NCI-H226 (cell line): ENCODE measurements around the gene PDE4B.

Source experiments
- DNase-seq: peaks from one replicate; pipeline ENCODE4 v3.0.0-alpha.2; 2015

Gene PDE4B

GRCh38 chr1:66348776-66349175 lies 556.1 kb downstream of the PDE4B start:
- DNase-seq, result no peak

DNA sequence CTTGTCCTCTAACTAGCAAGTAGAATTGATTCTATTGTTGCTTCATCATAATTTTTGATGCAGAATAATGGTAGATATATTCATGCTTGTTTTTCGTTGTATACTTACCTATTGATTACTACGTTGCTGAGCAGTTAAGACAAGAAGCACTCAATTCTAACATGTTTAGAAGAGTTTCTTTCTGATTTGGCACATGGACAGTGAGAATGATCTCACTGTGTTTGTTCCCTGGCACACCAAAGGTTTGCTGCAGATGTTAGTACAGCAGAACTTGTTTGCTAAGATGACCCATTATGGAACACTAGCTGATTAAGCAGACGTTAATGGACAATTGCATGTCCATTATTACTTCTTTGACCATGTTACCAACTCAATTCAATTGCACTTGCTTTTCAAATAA lies 556.5 kb downstream of the PDE4B start:
- DNase-seq, result no peak

GRCh38 chr1:66350001-66350547 lies 557.4 kb downstream of the PDE4B start:
- no peak for DNase-seq

DNA sequence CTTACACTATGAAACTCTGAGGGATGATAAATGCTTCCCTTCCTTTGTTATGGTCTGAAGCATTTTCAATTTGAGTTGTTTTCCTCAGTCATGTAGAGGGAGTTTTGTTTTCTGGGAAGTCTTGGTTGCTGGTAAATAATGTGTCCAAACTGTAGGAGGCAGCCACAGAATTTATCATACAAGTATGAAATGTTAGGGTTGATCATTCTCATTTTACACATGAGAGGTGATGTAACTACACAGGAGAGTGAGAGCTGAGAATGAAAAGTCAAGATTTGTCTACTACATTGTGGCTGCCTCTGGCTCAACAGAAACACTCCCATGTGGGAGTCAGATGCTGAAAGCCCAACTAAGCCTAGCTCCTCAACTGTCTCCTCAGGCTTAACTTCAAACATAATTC lies 558.8 kb downstream of the PDE4B start:
- peak; percentile 50 for DNase-seq

GRCh38 chr1:66351913-66352312 lies 559.2 kb downstream of the PDE4B start:
- peak; percentile 35 for DNase-seq

DNA sequence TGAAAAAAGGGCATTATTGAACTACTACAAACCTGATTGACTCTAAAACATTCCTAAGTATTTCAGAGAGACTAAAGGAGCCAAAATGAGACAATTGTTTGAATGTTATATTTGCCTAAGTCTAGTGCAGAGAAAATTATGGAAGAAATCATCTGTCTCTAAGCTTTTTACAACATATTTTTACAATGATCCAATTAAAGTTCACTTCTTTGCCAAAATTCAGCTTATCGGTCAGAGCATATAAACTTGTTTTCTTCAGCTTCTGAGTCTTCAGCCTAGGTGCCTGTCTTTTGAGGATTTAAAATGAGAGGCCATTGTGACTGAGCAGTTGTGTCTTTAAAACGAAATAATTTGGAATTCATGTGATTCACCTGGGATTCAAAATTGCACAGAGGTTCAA lies 560.1 kb downstream of the PDE4B start:
- DNase-seq, result no peak

DNA sequence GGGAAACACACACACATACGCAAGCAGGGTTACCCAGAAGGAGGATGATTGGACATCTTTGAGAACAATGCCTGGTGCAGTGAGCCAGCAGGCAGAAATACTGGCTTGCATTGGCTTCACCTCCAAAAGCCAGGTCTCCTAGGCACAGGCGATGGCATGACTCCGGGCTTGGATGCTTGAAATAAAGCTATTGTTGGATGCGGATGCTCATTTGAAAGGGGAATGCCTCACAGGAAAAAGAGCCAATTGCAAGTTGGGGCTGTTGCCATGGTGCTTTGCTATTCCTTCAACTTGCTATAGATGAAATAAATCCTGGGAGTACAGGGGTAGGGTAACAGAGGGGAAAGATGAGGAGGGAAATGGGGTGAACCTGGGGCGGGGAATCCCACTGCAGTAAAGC lies 560.6 kb downstream of the PDE4B start:
- no peak for DNase-seq

- peak; percentile 33 for DNase-seq
Observed at GRCh38 chr1:66354311-66355201, 561.9 kb downstream of the PDE4B start.

DNA sequence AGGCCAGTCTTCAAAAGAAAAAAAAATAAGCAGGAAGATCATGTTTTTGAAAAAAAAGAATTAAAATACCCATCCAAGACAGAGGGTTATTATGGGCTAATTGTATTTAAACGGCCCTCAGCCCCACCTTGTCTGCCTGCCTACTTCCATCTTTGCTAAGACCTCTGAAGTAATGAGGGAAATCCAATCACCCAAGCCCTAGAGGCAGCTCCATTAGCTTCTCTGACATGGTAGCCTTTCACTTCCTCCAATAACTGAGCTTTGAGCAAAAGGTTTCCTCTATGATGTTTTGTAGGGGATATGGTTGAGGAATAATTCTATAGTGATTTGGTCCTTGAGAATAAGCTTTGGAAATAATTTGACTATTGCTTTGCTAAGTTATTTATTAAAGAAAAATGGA lies 563.1 kb downstream of the PDE4B start:
- DNase-seq, result no peak

DNA sequence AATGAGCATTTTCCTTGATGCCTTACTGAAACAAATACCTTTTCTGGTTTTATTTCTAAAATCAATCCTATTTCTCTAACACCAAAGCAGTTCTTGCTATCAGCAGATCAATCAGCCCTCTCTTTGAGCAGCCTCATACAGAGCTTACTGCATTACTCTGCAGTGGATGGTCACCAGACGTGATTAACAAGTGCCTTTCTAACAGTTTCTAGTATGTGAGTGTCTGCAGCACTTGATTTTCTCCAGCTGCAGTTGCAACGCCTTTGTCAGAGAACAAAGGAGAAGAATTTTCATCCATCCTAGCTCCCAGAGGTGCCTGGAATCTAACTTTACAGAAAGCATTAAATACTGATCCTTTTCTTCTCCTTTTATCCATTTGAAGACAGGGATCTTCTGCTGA lies 563.9 kb downstream of the PDE4B start:
- no peak for DNase-seq

- DNase-seq, result no peak
Observed at GRCh38 chr1:66357021-66357420, 564.3 kb downstream of the PDE4B start.

DNA sequence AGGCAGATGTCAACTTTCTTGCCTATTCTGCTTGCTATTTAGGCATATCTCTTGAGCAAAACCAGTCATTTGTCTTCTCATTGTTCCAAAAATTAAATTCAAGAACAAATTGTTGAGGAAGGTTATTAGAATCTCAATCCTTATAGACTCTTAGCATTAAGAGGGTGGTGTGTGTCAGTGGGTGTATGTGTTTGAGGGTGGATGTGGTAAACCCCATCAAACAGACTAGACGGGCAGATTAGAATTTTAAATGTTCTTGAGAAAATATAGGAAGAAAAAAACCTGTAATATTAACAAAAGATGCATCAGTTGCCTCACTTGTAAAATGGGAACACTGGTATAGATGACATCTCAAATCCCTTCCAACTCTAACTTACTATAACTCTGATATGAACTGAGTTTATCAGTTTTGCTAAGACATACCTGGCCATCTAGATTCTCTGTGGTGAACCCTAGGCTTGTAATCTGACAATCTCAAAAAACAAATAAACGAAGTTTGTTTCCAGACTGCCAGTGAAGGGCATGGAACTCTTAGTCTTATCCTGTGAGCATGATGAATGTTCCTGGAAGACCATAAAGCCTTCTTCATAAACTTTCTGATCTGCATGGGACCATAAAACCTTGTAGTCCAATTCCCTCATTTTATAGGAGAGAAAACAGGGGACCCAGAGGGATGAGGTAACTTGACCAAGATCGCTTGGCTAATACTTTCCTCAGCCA lies 564.9 kb downstream of the PDE4B start:
- no peak for DNase-seq

- DNase-seq, result no peak
Observed at GRCh38 chr1:66359269-66359668, 566.6 kb downstream of the PDE4B start.

- no peak for DNase-seq
Observed at GRCh38 chr1:66359815-66360214, 567.1 kb downstream of the PDE4B start.

DNA sequence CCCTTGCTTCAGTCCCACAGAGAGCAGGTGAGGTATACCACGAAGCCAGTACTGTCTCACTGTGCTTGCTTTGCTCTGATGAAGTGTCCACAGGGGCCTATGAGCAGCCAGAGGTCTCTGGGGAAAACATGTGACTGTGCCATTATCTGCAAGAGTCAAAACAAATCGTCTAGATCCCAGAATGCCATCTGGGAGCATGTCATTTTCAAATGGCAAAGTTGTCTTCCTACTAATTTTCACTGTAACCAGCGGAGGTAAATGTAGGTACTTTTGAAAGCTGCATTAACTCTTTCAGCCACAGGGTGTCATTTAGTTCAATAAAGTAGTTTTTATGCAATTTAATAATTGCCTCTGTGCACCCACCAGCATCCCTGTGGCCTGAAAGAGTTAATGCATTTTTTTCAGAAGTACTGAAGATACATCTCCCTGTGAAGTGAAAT lies 567.6 kb downstream of the PDE4B start:
- no peak for DNase-seq

DNA sequence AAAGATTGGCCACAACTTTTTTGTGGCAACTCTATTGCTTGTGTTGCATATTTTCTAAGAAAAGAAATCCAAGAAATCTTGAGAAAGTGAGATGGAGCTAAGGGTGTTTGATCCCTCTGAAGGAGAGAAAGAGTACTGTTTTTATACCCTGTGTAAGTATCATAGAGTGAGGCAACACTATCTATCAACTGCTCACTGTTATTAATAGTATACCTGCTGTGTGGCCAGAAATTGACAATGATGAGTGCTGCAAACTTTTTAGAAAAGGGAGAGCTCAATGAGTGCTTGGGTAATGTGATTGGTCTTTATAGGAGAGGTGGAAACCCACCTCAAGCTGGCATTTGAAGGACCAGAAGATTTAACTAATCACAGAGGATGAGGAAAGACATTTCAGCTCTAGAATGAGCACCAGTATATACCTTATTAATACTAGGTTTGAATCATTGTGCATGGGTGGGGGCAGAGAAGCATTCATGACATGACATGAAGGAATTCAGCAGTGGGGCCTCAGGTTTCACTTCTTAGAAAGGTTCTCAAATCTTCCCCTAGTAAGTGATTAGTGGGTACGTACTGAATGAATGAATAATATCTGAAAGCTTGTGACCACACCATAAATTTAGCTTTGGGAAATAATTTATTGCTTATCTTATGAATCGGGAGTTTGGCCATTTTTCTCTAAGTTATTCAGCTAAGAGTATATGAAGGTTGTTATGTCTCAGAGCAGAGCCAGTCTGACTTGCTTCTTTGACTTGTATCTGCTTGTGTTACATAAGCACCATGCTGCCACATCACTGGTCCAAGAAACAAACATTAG lies 572.1 kb downstream of the PDE4B start:
- peak; percentile 33 for DNase-seq

DNA sequence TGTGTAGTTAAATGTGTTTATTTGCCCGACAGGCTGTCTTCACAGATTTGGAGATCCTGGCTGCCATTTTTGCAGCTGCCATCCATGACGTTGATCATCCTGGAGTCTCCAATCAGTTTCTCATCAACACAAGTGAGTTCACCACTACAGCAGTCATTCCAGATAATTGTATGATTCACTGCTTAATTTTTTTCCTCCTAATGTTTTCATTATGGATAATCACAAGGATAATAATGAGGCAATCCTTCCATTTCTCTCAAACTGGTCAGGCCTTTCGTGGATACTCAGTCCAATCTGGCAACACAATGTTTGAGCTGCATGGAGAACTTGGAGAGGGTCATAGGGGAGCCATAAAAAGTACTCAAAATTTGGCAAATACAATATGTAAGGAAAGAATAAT lies 572.9 kb downstream of the PDE4B start:
- DNase-seq, result no peak

DNA sequence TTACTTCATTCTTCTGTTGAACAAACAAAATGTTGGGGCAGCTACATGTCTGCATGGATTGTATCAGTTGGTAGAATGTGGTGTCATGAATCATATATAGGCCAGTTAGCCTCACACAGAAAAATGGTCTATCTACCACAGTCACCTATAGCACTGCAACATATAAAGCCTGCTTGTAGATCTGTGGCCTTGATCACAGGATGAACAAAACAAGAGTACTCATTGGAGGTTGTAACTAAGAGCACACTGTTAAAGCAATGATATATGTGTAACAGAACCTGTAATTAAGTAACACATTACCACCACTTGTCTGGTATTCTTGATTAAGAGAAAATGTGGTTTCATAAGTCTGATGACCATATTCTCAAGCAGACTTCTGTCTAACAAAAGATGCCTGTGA lies 573.9 kb downstream of the PDE4B start:
- DNase-seq, result no peak

DNA sequence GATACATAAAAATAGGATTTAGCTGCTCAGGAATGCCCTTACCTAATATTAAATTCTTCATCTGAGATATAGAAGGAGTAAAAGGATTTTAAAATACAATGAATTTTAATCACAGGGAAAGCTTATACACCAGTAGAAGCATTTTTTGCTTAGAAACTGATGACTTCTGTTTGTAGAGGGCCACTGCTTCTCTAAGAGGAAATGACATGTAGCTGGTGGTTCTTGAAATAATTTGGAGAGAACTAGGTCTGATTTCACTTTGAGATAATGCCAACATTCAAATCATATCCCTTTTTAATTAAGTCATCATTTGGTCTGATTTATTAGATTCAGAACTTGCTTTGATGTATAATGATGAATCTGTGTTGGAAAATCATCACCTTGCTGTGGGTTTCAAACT lies 574.7 kb downstream of the PDE4B start:
- no peak for DNase-seq

GRCh38 chr1:66368261-66368660 lies 575.6 kb downstream of the PDE4B start:
- no peak for DNase-seq

DNA sequence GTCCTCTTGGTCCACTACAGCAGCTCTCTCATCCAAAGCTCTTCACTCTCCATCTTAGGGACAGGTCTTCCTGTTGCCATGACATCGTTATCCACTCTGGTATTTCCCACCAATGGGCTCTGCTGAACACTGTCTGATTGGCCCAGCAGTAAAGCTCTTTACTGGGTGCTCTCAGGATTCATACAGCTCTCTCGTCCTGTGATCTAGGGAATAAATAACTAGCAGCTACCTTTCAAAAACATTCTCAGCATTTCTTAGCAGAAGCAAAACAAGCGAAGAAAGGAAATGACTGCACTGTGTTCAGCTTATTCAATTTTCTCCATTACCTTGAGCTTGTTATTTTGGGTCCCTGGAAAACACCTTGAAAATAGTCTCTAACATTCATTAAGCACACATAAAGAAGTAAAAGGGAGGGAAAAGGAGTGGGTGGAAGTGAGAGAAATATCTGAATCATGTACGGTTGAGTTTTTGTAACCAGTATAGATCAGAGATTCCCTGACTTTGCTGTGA lies 577.8 kb downstream of the PDE4B start:
- no peak for DNase-seq

DNA sequence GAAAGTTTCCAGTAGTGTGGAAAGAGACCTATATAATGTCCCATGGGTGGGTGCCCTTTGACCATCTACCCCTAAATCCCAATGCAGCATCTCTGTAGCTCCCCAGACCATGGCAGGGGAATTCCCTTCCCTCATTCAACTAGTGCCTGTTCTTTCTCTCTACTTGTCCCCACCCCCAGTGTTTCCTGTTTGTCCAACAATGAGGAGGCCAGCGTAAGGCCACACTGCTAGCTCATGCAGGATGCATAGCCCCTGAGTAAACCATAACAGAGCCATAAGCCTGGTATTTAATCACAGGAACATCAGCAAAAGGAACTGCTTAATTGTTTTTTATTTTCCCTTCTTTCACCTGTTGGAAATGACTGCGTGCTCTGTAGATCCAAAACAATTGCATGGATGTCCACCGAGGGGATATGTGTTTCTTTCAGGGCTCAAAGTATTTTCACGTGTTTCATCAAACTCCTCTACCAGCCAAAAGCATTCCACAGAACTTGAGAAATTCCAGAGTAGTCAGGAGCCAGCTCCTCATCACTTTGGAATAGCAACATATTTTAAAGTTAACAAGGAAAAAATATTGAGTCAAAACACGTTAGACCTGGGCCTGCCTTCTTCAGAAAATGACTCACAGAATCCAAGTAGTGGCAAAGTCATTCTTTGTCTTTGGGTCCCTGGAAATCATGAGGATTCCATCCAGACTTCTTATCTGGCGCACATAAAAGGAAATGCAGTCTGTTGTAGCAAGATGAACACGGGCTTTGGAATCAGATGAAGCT lies 578.7 kb downstream of the PDE4B start:
- peak; percentile 45 for DNase-seq
